Measurements from ENCODE around the gene L3MBTL4.

- TF ChIP-seq EZH2 (IDR thresholded peaks at IDR 0.05; ENCODE audit: low read depth) (no peak), CTCF (conservative IDR thresholded peaks at IDR 0.05) (no peak)
Observed at GRCh38 chr18:6412933-6413472, 1.7 kb downstream of the L3MBTL4 start.
